Measurements from ENCODE around the gene PPP6R3.

The PPP6R3 gene

GRCh38 chr11:68660066-68660810 lies 199.7 kb downstream of the PPP6R3 start:
- TF ChIP-seq FOXP2 (optimal IDR thresholded peaks at IDR 0.05; ENCODE audit: borderline replicate concordance, extremely low read depth, extremely low read length, insufficient read depth) (no peak), TAF1 (IDR thresholded peaks at IDR 0.05; ENCODE audit: borderline replicate concordance, insufficient read depth, low read length) (no peak), SIN3A (IDR thresholded peaks at IDR 0.05; ENCODE audit: borderline replicate concordance, insufficient read depth, low read length) (no peak), REST (IDR thresholded peaks at IDR 0.05; ENCODE audit: insufficient read depth in 1 of 2, low read depth in 2 of 2, low read length in 2 of 2) (no peak), POLR2AphosphoS5 (IDR thresholded peaks at IDR 0.05; ENCODE audit: low read depth, low read length) (no peak)

- TF ChIP-seq FOXP2 (optimal IDR thresholded peaks at IDR 0.05; ENCODE audit: borderline replicate concordance, extremely low read depth, extremely low read length, insufficient read depth), result no peak
- no peak for TF ChIP-seq REST (IDR thresholded peaks at IDR 0.05; ENCODE audit: insufficient read depth in 1 of 2, low read depth in 2 of 2, low read length in 2 of 2)
- no peak for TF ChIP-seq POLR2AphosphoS5 (IDR thresholded peaks at IDR 0.05; ENCODE audit: low read depth, low read length)
- no peak for TF ChIP-seq TAF1 (IDR thresholded peaks at IDR 0.05; ENCODE audit: borderline replicate concordance, insufficient read depth, low read length)
- no peak for TF ChIP-seq SIN3A (IDR thresholded peaks at IDR 0.05; ENCODE audit: borderline replicate concordance, insufficient read depth, low read length)
Observed at GRCh38 chr11:68661014-68661413, 200.5 kb downstream of the PPP6R3 start.

GRCh38 chr11:68661697-68662603 lies 201.4 kb downstream of the PPP6R3 start:
- TF ChIP-seq TAF1 (IDR thresholded peaks at IDR 0.05; ENCODE audit: borderline replicate concordance, insufficient read depth, low read length), result no peak
- no peak for TF ChIP-seq REST (IDR thresholded peaks at IDR 0.05; ENCODE audit: insufficient read depth in 1 of 2, low read depth in 2 of 2, low read length in 2 of 2)
- TF ChIP-seq SIN3A (IDR thresholded peaks at IDR 0.05; ENCODE audit: borderline replicate concordance, insufficient read depth, low read length), result no peak
- TF ChIP-seq POLR2AphosphoS5 (IDR thresholded peaks at IDR 0.05; ENCODE audit: low read depth, low read length), result no peak
- no peak for TF ChIP-seq FOXP2 (optimal IDR thresholded peaks at IDR 0.05; ENCODE audit: borderline replicate concordance, extremely low read depth, extremely low read length, insufficient read depth)

DNA sequence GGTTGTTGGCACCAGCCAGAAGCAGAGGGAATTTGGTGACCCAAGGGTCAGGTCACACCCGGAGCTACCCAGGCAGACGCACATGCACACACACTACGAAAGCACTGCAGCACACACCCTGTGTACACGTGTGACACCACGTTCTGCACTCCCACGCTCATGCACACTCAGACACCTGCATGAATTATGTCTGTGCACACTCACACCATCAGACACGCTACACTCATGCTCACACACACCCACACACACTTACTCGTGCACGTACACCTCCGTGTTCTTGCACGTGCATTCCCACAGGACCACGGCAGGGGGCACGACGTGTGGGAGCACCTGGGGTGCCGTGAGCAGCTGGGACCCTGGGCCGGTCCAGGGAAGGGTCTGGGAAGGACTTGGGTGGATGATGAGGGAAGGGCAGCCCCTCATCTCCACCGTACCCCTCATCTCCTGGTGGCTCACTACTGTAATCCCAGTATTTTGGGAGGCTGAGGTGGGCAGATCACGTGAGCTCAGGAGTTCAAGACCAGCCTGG lies 203.0 kb downstream of the PPP6R3 start:
- TF ChIP-seq FOXP2 (optimal IDR thresholded peaks at IDR 0.05; ENCODE audit: borderline replicate concordance, extremely low read depth, extremely low read length, insufficient read depth) (no peak), REST (IDR thresholded peaks at IDR 0.05; ENCODE audit: insufficient read depth in 1 of 2, low read depth in 2 of 2, low read length in 2 of 2) (no peak), SIN3A (IDR thresholded peaks at IDR 0.05; ENCODE audit: borderline replicate concordance, insufficient read depth, low read length) (no peak), TAF1 (IDR thresholded peaks at IDR 0.05; ENCODE audit: borderline replicate concordance, insufficient read depth, low read length) (no peak), POLR2AphosphoS5 (IDR thresholded peaks at IDR 0.05; ENCODE audit: low read depth, low read length) (no peak)
